ENCODE data around the gene KRTAP10-1.

The KRTAP10-1 gene

DNA sequence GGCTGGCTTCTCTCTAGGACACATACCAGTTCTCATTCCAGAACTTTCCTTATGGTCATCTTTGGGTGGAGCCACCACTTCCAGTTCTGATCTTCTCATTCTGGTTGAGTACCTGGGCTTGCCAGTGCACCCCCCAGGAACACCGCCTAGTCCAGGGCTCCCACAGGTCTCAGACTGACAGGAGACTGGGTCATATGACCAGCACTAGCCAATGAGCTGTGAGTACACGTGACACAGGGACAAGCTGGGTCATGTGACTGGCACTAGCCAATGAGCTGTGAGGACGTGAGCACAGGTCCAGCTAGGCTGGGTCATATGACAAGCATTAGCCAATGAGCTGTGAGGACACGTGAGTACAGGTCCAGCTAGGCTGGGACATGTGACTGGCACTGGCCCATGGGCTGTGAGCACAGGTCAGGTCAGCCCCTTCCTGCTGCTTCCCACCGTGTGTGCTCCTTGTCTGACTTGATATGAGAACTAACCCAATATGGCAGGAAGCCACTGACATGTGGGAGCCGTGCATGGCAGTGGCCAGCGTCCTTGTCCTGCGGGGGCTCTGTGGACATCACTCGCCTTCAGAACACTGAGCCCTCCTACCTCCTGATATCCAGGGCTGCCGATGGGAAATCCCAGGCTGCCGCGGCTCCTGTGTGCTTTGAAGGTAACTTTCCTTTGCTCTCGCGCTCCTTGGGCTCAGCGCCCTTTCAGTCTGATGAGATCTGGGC, 22.7 kb downstream of the KRTAP10-1 start:
- DNase-seq (ENCODE audit: low read depth), result no peak
- no peak overlapping the region for H3K4me3 ChIP-seq (ENCODE audit: low read length)
- TF ChIP-seq, protein P1, sequence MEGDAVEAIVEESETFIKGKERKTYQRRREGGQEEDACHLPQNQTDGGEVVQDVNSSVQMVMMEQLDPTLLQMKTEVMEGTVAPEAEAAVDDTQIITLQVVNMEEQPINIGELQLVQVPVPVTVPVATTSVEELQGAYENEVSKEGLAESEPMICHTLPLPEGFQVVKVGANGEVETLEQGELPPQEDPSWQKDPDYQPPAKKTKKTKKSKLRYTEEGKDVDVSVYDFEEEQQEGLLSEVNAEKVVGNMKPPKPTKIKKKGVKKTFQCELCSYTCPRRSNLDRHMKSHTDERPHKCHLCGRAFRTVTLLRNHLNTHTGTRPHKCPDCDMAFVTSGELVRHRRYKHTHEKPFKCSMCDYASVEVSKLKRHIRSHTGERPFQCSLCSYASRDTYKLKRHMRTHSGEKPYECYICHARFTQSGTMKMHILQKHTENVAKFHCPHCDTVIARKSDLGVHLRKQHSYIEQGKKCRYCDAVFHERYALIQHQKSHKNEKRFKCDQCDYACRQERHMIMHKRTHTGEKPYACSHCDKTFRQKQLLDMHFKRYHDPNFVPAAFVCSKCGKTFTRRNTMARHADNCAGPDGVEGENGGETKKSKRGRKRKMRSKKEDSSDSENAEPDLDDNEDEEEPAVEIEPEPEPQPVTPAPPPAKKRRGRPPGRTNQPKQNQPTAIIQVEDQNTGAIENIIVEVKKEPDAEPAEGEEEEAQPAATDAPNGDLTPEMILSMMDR (IDR thresholded peaks at IDR 0.05; ENCODE audit: insufficient read depth, low read depth, low read length, missing control alignments), result no peak

- no peak overlapping the region for H3K4me3 ChIP-seq (ENCODE audit: low read length)
- no peak for DNase-seq (ENCODE audit: low read depth)
- TF ChIP-seq, protein P1 (IDR thresholded peaks at IDR 0.05; ENCODE audit: insufficient read depth, low read depth, low read length, missing control alignments), result no peak
These were observed 23.2 kb downstream of the KRTAP10-1 start for GRCh38 chr21:44516828-44517174.

DNA sequence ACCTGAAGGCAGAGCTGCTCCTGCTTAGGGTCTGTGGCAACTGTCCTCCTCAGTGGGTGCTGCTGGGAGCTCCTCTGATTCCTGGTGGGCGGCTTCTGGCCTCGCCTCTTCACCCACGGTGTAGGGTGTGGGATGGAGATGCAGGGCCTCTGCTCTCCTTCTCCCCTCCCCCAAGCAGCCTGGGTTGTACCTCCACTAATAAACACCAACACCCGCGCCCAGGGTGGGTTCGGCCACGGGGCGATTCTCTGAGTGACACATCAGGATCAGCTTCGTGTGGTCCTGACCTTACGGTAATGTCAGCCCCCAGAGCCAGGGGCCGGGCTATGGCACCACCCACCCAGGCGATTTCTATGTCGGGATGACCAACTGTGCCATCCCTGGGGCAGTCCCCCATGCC, 23.7 kb downstream of the KRTAP10-1 start:
- TF ChIP-seq, protein P1 (IDR thresholded peaks at IDR 0.05; ENCODE audit: insufficient read depth, low read depth, low read length, missing control alignments), result no peak
- no peak overlapping the region for H3K4me3 ChIP-seq (ENCODE audit: low read length)
- no peak for DNase-seq (ENCODE audit: low read depth)

DNA sequence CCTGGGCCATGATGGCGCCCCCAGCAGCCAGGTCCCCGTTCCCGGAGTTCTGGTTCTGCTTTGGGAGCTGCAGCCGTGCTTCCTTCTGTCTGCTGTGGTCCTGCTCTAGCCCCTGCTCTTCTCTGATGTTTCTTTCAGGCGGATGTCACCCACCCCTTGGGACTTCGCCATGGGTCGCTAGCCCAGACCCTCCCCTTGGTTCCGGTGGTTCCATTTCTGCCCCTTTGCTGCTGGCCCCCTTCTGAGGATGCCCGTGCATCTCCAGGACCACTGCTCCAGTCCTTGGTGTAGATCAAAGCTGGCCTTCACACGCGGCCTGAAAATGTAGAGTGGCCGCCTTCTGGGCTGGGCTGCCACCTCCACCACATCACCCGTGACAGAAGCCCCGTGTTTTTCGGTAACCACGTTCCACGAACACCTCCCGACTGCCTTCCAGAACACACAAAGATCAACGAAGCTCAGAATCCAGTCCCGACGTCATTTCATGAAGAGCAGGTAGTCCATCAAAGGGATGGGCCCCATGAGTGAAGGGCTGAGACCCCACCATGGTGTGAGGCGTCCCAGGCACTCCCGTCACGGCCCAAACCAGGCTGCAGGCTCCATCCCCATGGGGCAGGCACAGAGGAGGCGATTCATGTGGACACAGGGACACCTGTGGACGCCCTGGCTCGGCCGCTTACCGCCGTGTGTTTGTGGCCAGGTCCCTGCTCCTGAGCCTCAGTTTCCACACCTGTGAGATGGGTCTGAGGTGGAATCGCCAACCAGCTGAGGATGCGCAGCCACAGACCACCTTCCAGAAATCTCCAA, 24.4 kb downstream of the KRTAP10-1 start:
- TF ChIP-seq, protein P1 (IDR thresholded peaks at IDR 0.05; ENCODE audit: insufficient read depth, low read depth, low read length, missing control alignments), result no peak
- DNase-seq (ENCODE audit: low read depth), result no peak

GRCh38 chr21:44514746-44515358, 25.1 kb downstream of the KRTAP10-1 start:
- H3K4me3 ChIP-seq (ENCODE audit: low read length), result no peak overlapping the region
- TF ChIP-seq, protein P1 (IDR thresholded peaks at IDR 0.05; ENCODE audit: insufficient read depth, low read depth, low read length, missing control alignments), result no peak
- DNase-seq (ENCODE audit: low read depth), result no peak

More for the DNA sequence above, 24.4 kb downstream of the KRTAP10-1 start:
- no peak overlapping the region for H3K4me3 ChIP-seq (ENCODE audit: low read length)

GRCh38 chr21:44514218-44514520, 25.8 kb downstream of the KRTAP10-1 start:
- H3K4me3 ChIP-seq (ENCODE audit: low read length), result no peak overlapping the region
- TF ChIP-seq, protein P1 (IDR thresholded peaks at IDR 0.05; ENCODE audit: insufficient read depth, low read depth, low read length, missing control alignments), result no peak
- no peak for DNase-seq (ENCODE audit: low read depth)
